Keratinocyte (primary cell): ENCODE data around the gene FAM177A1. TPM values are rescaled to one million over a fixed set of nuclear protein-coding genes. Genes with fewer than 3 reads are reported as not detected.

Experiments
- DNase-seq: peaks from one replicate; pipeline ENCODE4 v3.0.0-alpha.2; 2011; ENCODE audit warnings: low read depth, missing footprints, low spot score
- FAIRE-seq: peaks from 2 replicates; lab custom pipeline; 2011; peaks lifted over from hg19 to GRCh38; lab: Jason Lieb, UNC
- H2AFZ ChIP-seq: 2 replicates; pipeline ENCODE4 v1.6.0; 2012; ENCODE audit warnings: low read length, control low read depth, inconsistent platforms; ENCODE audit not compliant: control insufficient read depth
- H3K27ac ChIP-seq: 2 replicates; pipeline ENCODE4 v1.5.1; 2011; ENCODE audit warnings: low read length; ENCODE audit not compliant: control insufficient read depth, insufficient read depth
- H3K27me3 ChIP-seq: 3 replicates; pipeline ENCODE4 v1.6.0; 2011; ENCODE audit warnings: low read length; ENCODE audit not compliant: control insufficient read depth, insufficient read depth; ENCODE audit errors: extremely low read depth
- H3K36me3 ChIP-seq, 2 experiments: 2 replicates in 1 of 2; 3 replicates in 1 of 2; pipeline ENCODE4 v1.5.1; 2011; ENCODE audit warnings: low read length in 2 of 2, mild to moderate bottlenecking in 1 of 2; ENCODE audit not compliant: control insufficient read depth in 2 of 2, insufficient read depth in 2 of 2; ENCODE audit errors: extremely low read depth in 1 of 2
- H3K4me1 ChIP-seq: 3 replicates; pipeline ENCODE4 v1.5.1; 2011; ENCODE audit warnings: low read length; ENCODE audit not compliant: control insufficient read depth, insufficient read depth; ENCODE audit errors: extremely low read depth
- H3K4me2 ChIP-seq: 3 replicates; pipeline ENCODE4 v1.6.0; 2011; ENCODE audit warnings: low read depth, low read length; ENCODE audit not compliant: control insufficient read depth, insufficient read depth; ENCODE audit errors: extremely low read depth
- H3K4me3 ChIP-seq, 3 experiments: fragments of 200-600 bp in 1 of 3; sonication (generic) in 1 of 3; 2 replicates in 2 of 3; 3 replicates in 1 of 3; pipeline ENCODE4 v1.5.1; 2011 to 2016; ENCODE audit warnings: low read length in 3 of 3, mild to moderate bottlenecking in 3 of 3, control low read depth in 2 of 3, inconsistent platforms in 1 of 3, low read depth in 1 of 3, mixed read lengths in 1 of 3, mixed run types in 1 of 3, moderate library complexity in 1 of 3; ENCODE audit not compliant: control insufficient read depth in 2 of 3, insufficient read depth in 2 of 3; ENCODE audit errors: extremely low read depth in 1 of 3
- H3K79me2 ChIP-seq: 2 replicates; pipeline ENCODE4 v1.6.0; 2012; ENCODE audit warnings: low read length; ENCODE audit not compliant: control insufficient read depth, insufficient read depth
- H3K9ac ChIP-seq: 3 replicates; pipeline ENCODE4 v1.6.0; 2011; ENCODE audit warnings: low read length; ENCODE audit not compliant: control insufficient read depth, insufficient read depth; ENCODE audit errors: extremely low read depth
- H3K9me1 ChIP-seq: 3 replicates; pipeline ENCODE4 v1.6.0; 2011; ENCODE audit warnings: low read length; ENCODE audit not compliant: control insufficient read depth, insufficient read depth; ENCODE audit errors: extremely low read depth
- H3K9me3 ChIP-seq: 2 replicates; pipeline ENCODE4 v1.5.1; 2012; ENCODE audit warnings: low read depth, low read length; ENCODE audit not compliant: control insufficient read depth
- H4K20me1 ChIP-seq: 3 replicates; pipeline ENCODE4 v1.6.0; 2011; ENCODE audit warnings: low read length; ENCODE audit not compliant: control insufficient read depth, insufficient read depth; ENCODE audit errors: extremely low read depth
- CTCF ChIP-seq, 3 experiments: IDR thresholded peaks in 1 of 3; conservative IDR thresholded peaks in 1 of 3; optimal IDR thresholded peaks in 1 of 3; 2 replicates in 2 of 3; 3 replicates in 1 of 3; pipeline versions ENCODE3 to v1.5.1; 2011; ENCODE audit warnings: low read length in 3 of 3, mild to moderate bottlenecking in 3 of 3, moderate library complexity in 2 of 3, control low read depth in 1 of 3, inconsistent platforms in 1 of 3; ENCODE audit not compliant: insufficient read depth in 2 of 3; ENCODE audit errors: extremely low read depth in 1 of 3
- EZH2 ChIP-seq: IDR thresholded peaks from one replicate; pipeline ENCODE4 v1.6.1; 2012; ENCODE audit warnings: inconsistent platforms, mild to moderate bottlenecking, low read length, moderate library complexity
- dilution Hi-C: fragments of 300-500 bp; cut with MboI; formaldehyde crosslinking; loops from one replicate; pipeline ENCODE4 v1.7.0; 2020; ENCODE audit warnings: low sequenced_read_pairs; ENCODE audit not compliant: extremely low pct_ligation_motif_present
- polyA minus RNA-seq, 3 experiments: library from RNA; depleted of rRNA, polyadenylated mRNA; stranded (reverse); fragments of >200 nt; gene quantifications; 1 replicate in 1 of 3; 2 replicates in 1 of 3; 3 replicates in 1 of 3; pipeline ENCODE4 v1.2.3, GENCODE V29; 2011
- polyA plus RNA-seq, 5 experiments: library from polyadenylated mRNA; depleted of rRNA in 3 of 5; stranded (reverse) in 3 of 5; stranded (forward) in 1 of 5; unstranded in 1 of 5; fragments of >200 nt; gene quantifications; 1 replicate in 1 of 5; 2 replicates in 3 of 5; 3 replicates in 1 of 5; pipeline versions ENCODE4 v1.2.1 to v1.2.3, GENCODE V29; 2011 to 2012; ENCODE audit warnings: missing spikeins in 2 of 5, low read depth in 1 of 5, low replicate concordance in 1 of 5

FAM177A1 gene
- 39.7 to 53.1 TPM (median 41.6 TPM) in 3 replicates for polyA plus RNA-seq
- 228 TPM for polyA plus RNA-seq (2011; ENCODE audit: low read depth)
- polyA plus RNA-seq (2011; cell fraction: cytosol; rRNA removed): 49.5 and 62.5 TPM in 2 replicates
- 38.0 and 41.6 TPM in 2 replicates for polyA plus RNA-seq (2011; cell fraction: nucleus; rRNA removed)
- 59.3 and 66.2 TPM in 2 replicates for polyA plus RNA-seq (2012; ENCODE audit: low replicate concordance)
- polyA minus RNA-seq: 7.5 to 10.9 TPM (median 7.8 TPM) in 3 replicates
- polyA minus RNA-seq (2011; cell fraction: cytosol; rRNA and poly(A)+ RNA removed): 35.3 TPM
- 11.6 and 23.7 TPM in 2 replicates for polyA minus RNA-seq (2011; cell fraction: nucleus; rRNA and poly(A)+ RNA removed)

- Histone ChIP-seq H2AFZ (peak within 1 kb of the TSS; percentile 97), H3K9me3 (no peaks in the 10 kb centered on the region), H4K20me1 (no peaks in the 10 kb centered on the region), H3K9me1 (no peaks in the 10 kb centered on the region), H3K4me2 (peak within 1 kb of the TSS; percentile 98), H3K27ac (peak within 1 kb of the TSS; percentile 99), H3K79me2 (peaks cover 31% of the 10 kb centered on the region), H3K4me1 (peaks cover 13% of the 10 kb centered on the region), H3K36me3 (peaks cover 0 to 3% of the 10 kb centered on the region in 2 experiments), H3K9ac (peak within 1 kb of the TSS; percentile 95), H3K27me3 (no peaks in the 10 kb centered on the region), H3K4me3 (peak within 1 kb of the TSS; percentile 74 to 97 (median 95))
- no peak for TF ChIP-seq EZH2
- no peak for TF ChIP-seq CTCF (optimal IDR thresholded peaks at IDR 0.05 in 1 of 3, IDR thresholded peaks at IDR 0.05 in 1 of 3, conservative IDR thresholded peaks at IDR 0.05 in 1 of 3; ENCODE audit: extremely low read depth in 1 of 3, insufficient read depth in 2 of 3, low read length in 3 of 3)
- FAIRE-seq (peak; percentile 58), DNase-seq (peak; percentile 60)
- dilution Hi-C loops: no loop called here
These were observed at the start of gene FAM177A1 for GRCh38 chr14:35046048-35046750. Gene FAM177A1, plus strand, starts transcription at chr14:35046272. Its CDS starts 192 bp downstream, at chr14:35046464.

GRCh38 chr14:34997762-34998161 lies 48.3 kb upstream of the FAM177A1 start:
- TF ChIP-seq CTCF (optimal IDR thresholded peaks at IDR 0.05 in 1 of 3, IDR thresholded peaks at IDR 0.05 in 1 of 3, conservative IDR thresholded peaks at IDR 0.05 in 1 of 3; ENCODE audit: extremely low read depth in 1 of 3, insufficient read depth in 2 of 3, low read length in 3 of 3) (no peak), EZH2 (no peak)
- no peaks in the 10 kb centered on the region for H4K20me1 ChIP-seq
- H3K27ac ChIP-seq: no peak overlapping the region

More at GRCh38 chr14:34997762-34998161, 48.3 kb upstream of the FAM177A1 start:
- DNase-seq: no peak
- Histone ChIP-seq H3K9me1 (no peaks in the 10 kb centered on the region), H3K9me3 (no peaks in the 10 kb centered on the region), H2AFZ (no peak overlapping the region), H3K9ac (no peak overlapping the region), H3K27me3 (no peaks in the 10 kb centered on the region), H3K4me1 (no peaks in the 10 kb centered on the region), H3K36me3 (peaks cover 0 to 3% of the 10 kb centered on the region in 2 experiments), H3K4me3 (no peak overlapping the region), H3K4me2 (no peak overlapping the region), H3K79me2 (peaks cover 18% of the 10 kb centered on the region)
- no peak for FAIRE-seq
- dilution Hi-C loops: no loop called here
